Epithelial cell of esophagus (primary cell): ENCODE results near the gene ATP1A3.

Source experiments
- DNase-seq: peaks from one replicate; pipeline ENCODE4 v3.0.0; 2010; ENCODE audit warnings: low read depth
- H3K4me3 ChIP-seq: 2 replicates; pipeline ENCODE4 v1.5.1; 2011; ENCODE audit warnings: mild to moderate bottlenecking, low read length, control low read depth
- CTCF ChIP-seq: IDR thresholded peaks from 2 replicates; pipeline ENCODE4 v1.5.1; 2011; ENCODE audit warnings: low read depth, mild to moderate bottlenecking, low read length, control low read depth, inconsistent platforms; ENCODE audit not compliant: insufficient read depth; ENCODE audit errors: missing control alignments

The ATP1A3 gene

GRCh38 chr19:42006569-42006968 is 12.5 kb upstream of the ATP1A3 start:
- no peak for DNase-seq
- H3K4me3 ChIP-seq, result no peak overlapping the region
- no peak for TF ChIP-seq CTCF

GRCh38 chr19:42005504-42005903 is 11.5 kb upstream of the ATP1A3 start:
- no peak for TF ChIP-seq CTCF
- H3K4me3 ChIP-seq, result no peak overlapping the region
- no peak for DNase-seq

- TF ChIP-seq CTCF, result no peak
- H3K4me3 ChIP-seq, result no peak overlapping the region
- DNase-seq, result no peak
Observed at GRCh38 chr19:42003506-42004294, 9.7 kb upstream of the ATP1A3 start.

- H3K4me3 ChIP-seq, result no peak overlapping the region
- TF ChIP-seq CTCF, result no peak
- DNase-seq, result no peak
Observed at GRCh38 chr19:41999878-42000208, 5.8 kb upstream of the ATP1A3 start.

- TF ChIP-seq CTCF, result no peak
- H3K4me3 ChIP-seq, result no peak overlapping the region
- peak; percentile 19 for DNase-seq
Observed at GRCh38 chr19:41999071-41999877, 5.2 kb upstream of the ATP1A3 start.

GRCh38 chr19:41998246-41999020 is 4.4 kb upstream of the ATP1A3 start:
- DNase-seq, result peak; percentile 58
- peak; percentile 58 for TF ChIP-seq CTCF
- H3K4me3 ChIP-seq, result no peak overlapping the region
